NK-92 (cell line): ENCODE data around the gene ABCD4.

Source experiments
- DNase-seq: peaks from one replicate; lab custom pipeline; 2025; ENCODE audit not compliant: unreplicated experiment; lab: John Stamatoyannopoulos, UW

Gene ABCD4

DNA sequence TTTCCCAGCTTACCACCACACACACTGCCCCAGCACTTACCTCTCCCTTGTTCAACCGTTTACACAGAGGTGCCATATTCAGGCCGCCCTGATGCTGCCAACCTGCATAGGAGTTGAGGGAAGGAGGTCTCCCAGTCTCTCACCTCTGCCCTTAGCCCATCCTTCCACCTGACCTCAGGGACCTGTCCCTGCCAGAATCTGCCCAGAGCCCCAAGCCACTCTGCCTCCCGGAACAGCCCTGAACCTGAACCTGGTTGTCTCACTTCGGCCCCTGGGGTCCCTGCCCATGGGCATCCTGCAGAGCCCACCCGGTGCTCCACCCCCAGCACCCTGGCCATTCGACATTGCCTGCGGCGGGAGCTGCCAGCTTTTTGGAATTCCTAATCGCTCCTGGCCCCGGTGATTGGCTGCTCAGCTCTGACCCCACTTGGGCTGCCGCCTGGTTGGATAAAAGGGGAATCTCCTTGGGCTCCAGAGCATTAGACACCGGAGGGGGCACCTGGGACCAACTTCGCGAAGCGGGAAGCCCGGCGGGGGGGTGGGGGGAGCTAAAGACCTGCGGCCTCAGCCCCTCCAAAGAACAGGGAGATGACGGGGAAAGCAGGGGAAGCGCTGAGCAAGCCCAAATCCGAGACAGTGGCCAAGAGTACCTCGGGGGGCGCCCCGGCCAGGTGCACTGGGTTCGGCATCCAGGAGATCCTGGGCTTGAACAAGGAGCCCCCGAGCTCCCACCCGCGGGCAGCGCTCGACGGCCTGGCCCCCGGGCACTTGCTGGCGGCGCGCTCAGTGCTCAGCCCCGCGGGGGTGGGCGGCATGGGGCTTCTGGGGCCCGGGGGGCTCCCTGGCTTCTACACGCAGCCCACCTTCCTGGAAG lies 63.5 kb downstream of the ABCD4 start, which contains the start of gene VSX2:
Gene VSX2 (plus strand): TSS at position 476 of the 874 bp plus-strand sequence. CDS start 113 bp downstream, at position 589.
- DNase-seq = no peak

DNA sequence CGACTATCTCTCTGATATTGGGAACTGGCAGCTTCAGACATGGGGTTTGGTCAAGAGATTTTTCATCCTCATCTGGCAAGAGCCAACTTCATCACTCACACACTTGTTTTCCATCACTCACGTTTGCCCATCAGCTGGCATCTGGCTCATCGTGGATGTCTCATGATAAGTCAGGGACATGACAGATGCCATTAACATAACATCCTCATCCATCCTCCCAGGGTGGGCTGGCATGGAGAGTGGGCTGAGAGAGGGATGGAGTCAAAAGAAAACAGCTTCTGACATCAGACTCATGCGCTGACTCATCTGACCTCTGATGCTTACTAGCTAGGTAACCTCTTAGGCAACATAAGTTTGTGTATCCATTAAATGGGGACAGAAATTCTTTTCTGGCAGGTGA lies 65.3 kb downstream of the ABCD4 start:
- DNase-seq = no peak
